Thoracic aorta (tissue), 2 donors: ENCODE data around the gene TLE1. TPM values are rescaled to one million over a fixed set of nuclear protein-coding genes. Genes with fewer than 3 reads are reported as not detected.

Source experiments
- ATAC-seq: fragments of 150-250 bp; one replicate; pipeline ENCODE4 v1.8.0; 2017; ENCODE audit warnings: low read depth; ENCODE audit not compliant: insufficient number of reproducible peaks, low FRiP score
- DNase-seq: peaks from one replicate; pipeline ENCODE4 v3.0.0-alpha.2; 2020; ENCODE audit warnings: low spot score
- H3K27ac ChIP-seq, 2 donors: fragments of 200-600 bp; sonication (generic); 1 replicate in 1 of 2; 2 replicates in 1 of 2; pipeline ENCODE4 v1.5.1; 2016; ENCODE audit warnings: mild to moderate bottlenecking in 2 of 2, moderate library complexity in 2 of 2
- H3K27me3 ChIP-seq: fragments of 200-600 bp; sonication (generic); replicated peaks from 2 replicates; pipeline ENCODE4 v1.6.0; 2016; ENCODE audit warnings: mild to moderate bottlenecking; ENCODE audit not compliant: insufficient read depth
- H3K36me3 ChIP-seq: fragments of 200-600 bp; sonication (generic); one replicate; pipeline ENCODE4 v1.5.1; 2016
- H3K4me1 ChIP-seq, 2 donors: fragments of 200-600 bp; sonication (generic); 1 replicate in 1 of 2; 2 replicates in 1 of 2; pipeline versions ENCODE4 v1.5.1 to v1.6.0; 2016; ENCODE audit warnings: low read depth in 2 of 2, mild to moderate bottlenecking in 1 of 2; ENCODE audit not compliant: control insufficient read depth in 1 of 2
- H3K4me3 ChIP-seq: fragments of 200-600 bp; sonication (generic); 2 replicates; pipeline ENCODE4 v1.5.1; 2016; ENCODE audit warnings: mild to moderate bottlenecking
- H3K9me3 ChIP-seq: fragments of 200-600 bp; sonication (generic); 2 replicates; pipeline ENCODE4 v1.5.1; 2016
- total RNA-seq, 2 donors: library from RNA; depleted of rRNA; stranded (reverse); fragments of >200 nt; gene quantifications; one replicate each; pipeline versions ENCODE4 v1.1.0 to v1.2.3, GENCODE V29; 2016
- TF ChIP-seq, protein P1 (sequence below): fragments of 200-600 bp; sonication (generic); IDR thresholded peaks from one replicate; pipeline ENCODE4 v1.5.1; 2019; ENCODE audit warnings: antibody characterized with exemption

The TLE1 gene
- total RNA-seq, 2 donors from 2014 or later: 69.7 to 74.1 TPM

DNA sequence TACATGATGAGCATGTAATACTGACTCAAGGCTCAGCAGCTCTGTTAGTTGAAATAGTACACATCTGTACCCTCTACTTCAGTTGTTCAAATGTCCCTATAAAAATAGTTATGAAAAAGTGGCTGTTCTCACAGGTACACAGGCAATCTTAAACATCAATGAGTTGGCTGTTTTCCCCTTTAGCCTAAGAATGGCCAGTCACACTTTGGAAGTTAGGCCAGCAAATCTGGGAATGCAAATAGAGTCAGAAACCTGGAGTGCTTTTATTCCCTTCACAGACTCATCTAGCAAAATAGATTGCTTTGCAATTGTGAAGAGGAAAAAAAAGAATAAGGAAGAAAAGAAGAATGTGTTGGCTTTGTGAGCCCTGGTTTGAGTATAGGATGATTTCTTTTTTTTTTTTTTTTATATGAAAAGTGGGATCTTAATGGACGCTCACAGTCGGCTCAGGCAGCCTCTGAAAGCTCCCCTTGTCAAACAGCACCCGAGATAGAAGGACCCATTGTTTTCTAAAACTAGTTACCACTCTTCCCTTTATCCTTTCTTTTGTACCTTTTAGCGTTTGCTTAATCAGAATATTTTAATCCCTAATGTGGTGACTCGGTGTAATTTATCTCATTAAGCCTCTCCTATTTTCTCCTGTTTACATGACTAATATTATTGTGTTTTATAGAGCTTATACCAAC, 27.9 kb upstream of the TLE1 start:
- Histone ChIP-seq H3K4me3 (no peak overlapping the region), H3K36me3 (no peaks in the 10 kb centered on the region), H3K4me1 (no peaks in the 10 kb centered on the region), H3K9me3 (no peaks in the 10 kb centered on the region), H3K27ac (no peak overlapping the region), H3K27me3 (no peaks in the 10 kb centered on the region)
- ATAC-seq: no peak
- TF ChIP-seq, protein P1, sequence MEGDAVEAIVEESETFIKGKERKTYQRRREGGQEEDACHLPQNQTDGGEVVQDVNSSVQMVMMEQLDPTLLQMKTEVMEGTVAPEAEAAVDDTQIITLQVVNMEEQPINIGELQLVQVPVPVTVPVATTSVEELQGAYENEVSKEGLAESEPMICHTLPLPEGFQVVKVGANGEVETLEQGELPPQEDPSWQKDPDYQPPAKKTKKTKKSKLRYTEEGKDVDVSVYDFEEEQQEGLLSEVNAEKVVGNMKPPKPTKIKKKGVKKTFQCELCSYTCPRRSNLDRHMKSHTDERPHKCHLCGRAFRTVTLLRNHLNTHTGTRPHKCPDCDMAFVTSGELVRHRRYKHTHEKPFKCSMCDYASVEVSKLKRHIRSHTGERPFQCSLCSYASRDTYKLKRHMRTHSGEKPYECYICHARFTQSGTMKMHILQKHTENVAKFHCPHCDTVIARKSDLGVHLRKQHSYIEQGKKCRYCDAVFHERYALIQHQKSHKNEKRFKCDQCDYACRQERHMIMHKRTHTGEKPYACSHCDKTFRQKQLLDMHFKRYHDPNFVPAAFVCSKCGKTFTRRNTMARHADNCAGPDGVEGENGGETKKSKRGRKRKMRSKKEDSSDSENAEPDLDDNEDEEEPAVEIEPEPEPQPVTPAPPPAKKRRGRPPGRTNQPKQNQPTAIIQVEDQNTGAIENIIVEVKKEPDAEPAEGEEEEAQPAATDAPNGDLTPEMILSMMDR: no peak
- DNase-seq: no peak

DNA sequence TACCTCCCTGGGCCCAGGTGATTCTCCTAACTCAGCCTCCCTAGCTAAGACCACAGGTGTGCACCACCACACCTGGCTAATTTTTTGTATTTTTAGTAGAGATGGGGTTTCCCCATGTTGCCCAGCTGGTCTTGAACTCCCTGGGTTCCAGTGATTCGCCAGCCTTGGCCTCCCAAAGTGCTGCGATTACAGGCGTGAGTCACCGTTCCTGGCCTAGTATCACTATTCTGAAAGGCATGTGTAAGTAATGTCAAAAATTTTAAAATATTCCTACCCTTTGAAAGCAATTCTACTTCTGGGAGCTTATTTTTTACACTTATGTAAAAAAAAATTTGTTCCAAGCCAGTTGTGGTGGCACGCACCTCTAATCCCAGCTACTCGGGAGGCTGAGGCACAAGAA, 27.1 kb upstream of the TLE1 start:
- TF ChIP-seq, protein P1: no peak

DNA sequence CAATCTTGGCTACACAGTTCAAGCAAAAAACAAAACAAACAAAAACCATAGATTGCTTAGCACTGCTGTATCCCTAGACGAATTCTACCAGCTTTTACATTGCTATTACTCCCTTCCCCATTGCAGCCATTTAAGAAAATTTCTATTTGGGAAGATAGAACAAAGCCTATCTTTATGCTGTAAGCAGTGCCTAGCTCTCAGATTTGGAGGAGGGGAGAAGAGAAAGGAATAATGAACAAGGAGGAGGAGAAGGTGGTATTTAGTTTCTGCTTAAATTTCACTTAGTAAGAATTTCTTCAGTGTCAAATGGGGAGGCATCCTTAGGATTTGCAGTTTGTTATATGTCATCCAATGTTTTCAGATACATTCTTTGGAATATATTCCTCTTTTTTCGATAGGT, 16.2 kb upstream of the TLE1 start:
- no peak for DNase-seq
- TF ChIP-seq, protein P1: no peak
- no peak for ATAC-seq
- H3K36me3 ChIP-seq: no peaks in the 10 kb centered on the region
- H3K9me3 ChIP-seq: no peaks in the 10 kb centered on the region
- no peaks in the 10 kb centered on the region for H3K4me1 ChIP-seq
- H3K4me3 ChIP-seq: no peak overlapping the region
- H3K27ac ChIP-seq: no peak overlapping the region
- H3K27me3 ChIP-seq: no peaks in the 10 kb centered on the region

More for the DNA sequence above, 27.1 kb upstream of the TLE1 start:
- no peaks in the 10 kb centered on the region for H3K36me3 ChIP-seq
- no peak overlapping the region for H3K27ac ChIP-seq
- H3K4me1 ChIP-seq: no peaks in the 10 kb centered on the region
- no peaks in the 10 kb centered on the region for H3K27me3 ChIP-seq
- DNase-seq (no peak), ATAC-seq (no peak)
- no peak overlapping the region for H3K4me3 ChIP-seq
- no peaks in the 10 kb centered on the region for H3K9me3 ChIP-seq

DNA sequence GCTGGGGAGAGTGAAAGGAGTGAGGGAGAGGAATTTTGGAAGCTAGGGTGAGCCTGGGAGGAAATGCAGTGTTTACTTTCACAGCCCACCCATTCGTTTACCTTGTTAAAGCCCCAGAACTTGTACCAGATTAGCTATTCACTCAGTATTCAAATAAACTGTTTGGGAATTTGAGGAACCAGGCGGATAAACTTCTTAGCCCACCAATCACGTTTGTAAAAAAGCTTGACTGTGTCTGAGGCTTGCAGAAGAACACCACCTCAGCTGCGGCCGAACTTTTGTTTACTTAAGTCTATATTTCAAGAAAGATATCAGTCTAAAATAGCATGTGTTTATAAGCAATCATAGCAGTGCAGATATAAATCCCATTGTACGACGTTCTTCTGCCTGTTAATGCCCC, 5.2 kb upstream of the TLE1 start:
- TF ChIP-seq, protein P1: no peak
- ATAC-seq (no peak), DNase-seq (no peak)
- H3K4me1 ChIP-seq: peaks cover 0 to 4% of the 10 kb centered on the region in 2 donors
- no peak overlapping the region for H3K27ac ChIP-seq
- H3K36me3 ChIP-seq: no peaks in the 10 kb centered on the region
- no peaks in the 10 kb centered on the region for H3K9me3 ChIP-seq
- H3K4me3 ChIP-seq: peak overlapping the region; percentile 11
- H3K27me3 ChIP-seq: no peaks in the 10 kb centered on the region

DNA sequence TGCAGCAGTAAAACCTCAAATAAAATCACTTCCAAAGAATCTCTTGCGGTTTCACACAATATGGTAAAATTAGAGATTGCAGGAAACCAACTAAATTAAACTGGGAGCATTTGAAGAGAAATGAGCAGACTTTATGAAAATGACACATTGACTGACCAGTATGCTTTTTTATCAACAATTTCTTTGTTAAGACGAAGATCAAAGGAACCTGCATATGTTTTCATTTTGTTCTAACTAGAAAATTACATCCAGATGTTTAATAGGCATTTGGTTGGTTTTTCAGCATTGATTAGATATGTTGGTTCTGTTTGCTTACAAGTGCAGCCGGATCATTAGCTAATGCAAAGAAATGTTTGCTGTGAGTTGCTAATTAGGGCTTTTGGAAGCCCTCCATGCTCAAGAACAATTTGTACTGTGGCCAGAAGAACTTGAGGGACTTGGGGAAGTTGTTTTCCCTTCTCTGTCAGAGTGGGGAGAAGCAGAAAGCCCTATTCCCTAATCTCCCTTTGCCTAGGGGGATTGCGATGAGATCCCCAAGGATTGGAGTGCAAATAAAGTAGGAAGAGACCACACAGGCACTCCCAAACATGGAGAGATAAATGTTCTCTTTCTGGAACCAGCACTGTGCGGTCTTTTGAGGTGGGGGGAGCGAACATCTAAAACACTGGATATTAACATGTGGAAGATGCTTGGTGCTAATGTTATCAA, 4.5 kb upstream of the TLE1 start:
- H3K27me3 ChIP-seq: no peaks in the 10 kb centered on the region
- DNase-seq: no peak
- ATAC-seq: no peak
- H3K9me3 ChIP-seq: no peaks in the 10 kb centered on the region
- peak overlapping the region; percentile 11 for H3K4me3 ChIP-seq
- H3K27ac ChIP-seq: no peak overlapping the region
- TF ChIP-seq, protein P1: no peak
- no peaks in the 10 kb centered on the region for H3K36me3 ChIP-seq
- H3K4me1 ChIP-seq: peaks cover 0 to 4% of the 10 kb centered on the region in 2 donors
